ENCODE measurements around the gene PLEKHD1. TPM values are rescaled to one million over a fixed set of nuclear protein-coding genes. Genes with fewer than 3 reads are reported as not detected.

PLEKHD1 gene
- total and polyA plus RNA-seq, 7 experiments from 2014 or later, result 0.07 to 0.74 (median 0.26) TPM; not detected in 1

DNA sequence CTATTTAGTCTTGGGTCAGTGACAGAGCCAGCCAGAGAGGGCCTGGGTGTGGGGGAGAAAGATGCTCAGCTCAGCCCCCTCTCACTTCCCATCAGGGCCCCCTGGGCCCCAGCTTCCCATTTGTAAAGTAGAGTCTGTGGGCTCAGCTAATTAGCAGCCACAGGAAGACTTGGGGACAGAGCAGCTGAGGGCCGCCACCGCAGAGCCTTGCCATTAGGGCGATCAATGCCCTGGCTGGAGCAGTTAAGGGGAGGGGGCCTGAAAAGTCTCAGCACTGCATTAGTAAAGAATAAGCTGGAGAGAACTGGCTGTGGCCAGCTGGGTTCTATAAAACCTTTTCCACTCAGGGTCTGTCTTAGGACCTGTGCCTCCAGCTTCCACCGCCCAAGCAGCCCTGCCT is 2.7 kb downstream of the PLEKHD1 start:
- Histone ChIP-seq H3K4me3 (ENCODE audit: low read length) (no peak overlapping the region), H3K36me3 (ENCODE audit: control insufficient read depth in 2 of 3, insufficient read depth in 3 of 3, low read length in 3 of 3) (no peaks in the 10 kb centered on the region), H3K27ac (ENCODE audit: low read depth, low read length) (no peak overlapping the region), H3K9me3 (ENCODE audit: control insufficient read depth in 2 of 3, low read length in 3 of 3) (no peaks in the 10 kb centered on the region), H3K4me1 (ENCODE audit: control insufficient read depth in 2 of 2, insufficient read depth in 2 of 2, low read length in 2 of 2) (no peaks in the 10 kb centered on the region), H3K27me3 (ENCODE audit: control insufficient read depth in 2 of 2, insufficient read depth in 2 of 2, low read length in 2 of 2) (no peaks in the 10 kb centered on the region)
- H3K9me3 Mint-ChIP-seq, result no peaks in the 10 kb centered on the region
- intact Hi-C loops (cut with micrococcal nuclease), result no loop called here
- peaks cover 33 to 58% (median 47%) of the 10 kb centered on the region in 5 donors for H3K27me3 Mint-ChIP-seq
- ATAC-seq, result no peak
- H3K4me1 Mint-ChIP-seq, result peaks cover 0 to 7% (median 3%) of the 10 kb centered on the region in 7 donors
- ChIA-PET POLR2A (no interaction called here), CTCF (interaction anchor here (0.7 kb wide), 1 partner anchor 281 kb away, joined by 3 read pairs; no protein-coding TSS in a partner anchor)
- H3K27ac Mint-ChIP-seq, result peak overlapping the region in 1 of 9 donors; percentile 26
- H3K4me3 Mint-ChIP-seq, result no peak overlapping the region
- no peak for DNase-seq
- no peaks in the 10 kb centered on the region for H3K36me3 Mint-ChIP-seq

DNA sequence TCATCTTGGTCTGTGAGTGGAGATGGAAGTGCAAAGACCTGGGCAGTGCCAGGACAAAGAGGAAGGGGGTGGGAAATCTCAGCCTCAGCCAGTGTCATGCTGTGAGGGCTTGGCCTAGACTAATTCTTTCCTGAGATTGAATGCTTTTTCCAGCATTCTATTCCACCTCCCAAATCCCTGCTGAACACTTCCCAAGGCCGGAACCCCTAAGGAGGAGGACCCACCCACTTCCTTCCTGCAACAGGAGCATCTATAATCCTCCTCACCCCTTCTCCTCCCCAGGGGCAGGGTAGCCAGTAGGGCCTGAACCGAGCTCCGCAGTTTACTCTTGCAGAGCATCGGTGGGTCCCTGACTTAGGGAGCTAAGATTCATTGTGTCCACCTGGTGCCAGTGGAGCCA is 3.2 kb downstream of the PLEKHD1 start:
- H3K9me3 ChIP-seq (ENCODE audit: control insufficient read depth in 2 of 3, low read length in 3 of 3), result no peaks in the 10 kb centered on the region
- DNase-seq (no peak), ATAC-seq (no peak)
- no peaks in the 10 kb centered on the region for H3K36me3 ChIP-seq (ENCODE audit: control insufficient read depth in 2 of 3, insufficient read depth in 3 of 3, low read length in 3 of 3)
- H3K36me3 Mint-ChIP-seq, result no peaks in the 10 kb centered on the region
- H3K4me3 ChIP-seq (ENCODE audit: low read length), result no peak overlapping the region
- H3K4me1 ChIP-seq (ENCODE audit: control insufficient read depth in 2 of 2, insufficient read depth in 2 of 2, low read length in 2 of 2), result no peaks in the 10 kb centered on the region
- H3K27me3 ChIP-seq (ENCODE audit: control insufficient read depth in 2 of 2, insufficient read depth in 2 of 2, low read length in 2 of 2), result no peaks in the 10 kb centered on the region
- H3K27me3 Mint-ChIP-seq, result peaks cover 29 to 56% (median 42%) of the 10 kb centered on the region in 5 donors
- no peak overlapping the region for H3K27ac ChIP-seq (ENCODE audit: low read depth, low read length)
- peaks cover 0 to 7% (median 3%) of the 10 kb centered on the region in 7 donors for H3K4me1 Mint-ChIP-seq
- intact Hi-C loops (cut with micrococcal nuclease), result no loop called here
- no peak overlapping the region for H3K27ac Mint-ChIP-seq
- CTCF ChIA-PET, result no interaction called here
- POLR2A ChIA-PET, result no interaction called here
- H3K9me3 Mint-ChIP-seq, result no peaks in the 10 kb centered on the region
- H3K4me3 Mint-ChIP-seq, result no peak overlapping the region

DNA sequence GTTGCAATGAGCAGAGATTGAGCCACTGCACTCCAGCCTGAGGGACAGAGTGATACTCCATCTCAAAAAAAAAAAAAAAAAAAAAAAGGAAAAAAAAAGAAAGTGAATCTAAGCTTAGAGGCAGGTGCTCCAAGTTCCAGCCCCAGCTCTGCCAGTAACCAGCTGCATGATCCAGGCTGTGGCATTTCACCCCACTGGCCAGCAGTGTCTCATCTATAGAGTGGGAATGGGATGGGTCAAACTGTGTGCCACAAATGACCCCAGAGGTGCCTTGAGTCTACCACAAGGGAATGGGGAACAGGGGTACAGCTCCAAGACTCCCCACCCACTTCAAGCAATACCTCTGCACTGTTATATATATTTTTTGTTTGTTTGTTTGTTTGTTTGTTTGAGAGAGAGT is 5.0 kb downstream of the PLEKHD1 start:
- ChIA-PET CTCF (no interaction called here), POLR2A (no interaction called here)

DNA sequence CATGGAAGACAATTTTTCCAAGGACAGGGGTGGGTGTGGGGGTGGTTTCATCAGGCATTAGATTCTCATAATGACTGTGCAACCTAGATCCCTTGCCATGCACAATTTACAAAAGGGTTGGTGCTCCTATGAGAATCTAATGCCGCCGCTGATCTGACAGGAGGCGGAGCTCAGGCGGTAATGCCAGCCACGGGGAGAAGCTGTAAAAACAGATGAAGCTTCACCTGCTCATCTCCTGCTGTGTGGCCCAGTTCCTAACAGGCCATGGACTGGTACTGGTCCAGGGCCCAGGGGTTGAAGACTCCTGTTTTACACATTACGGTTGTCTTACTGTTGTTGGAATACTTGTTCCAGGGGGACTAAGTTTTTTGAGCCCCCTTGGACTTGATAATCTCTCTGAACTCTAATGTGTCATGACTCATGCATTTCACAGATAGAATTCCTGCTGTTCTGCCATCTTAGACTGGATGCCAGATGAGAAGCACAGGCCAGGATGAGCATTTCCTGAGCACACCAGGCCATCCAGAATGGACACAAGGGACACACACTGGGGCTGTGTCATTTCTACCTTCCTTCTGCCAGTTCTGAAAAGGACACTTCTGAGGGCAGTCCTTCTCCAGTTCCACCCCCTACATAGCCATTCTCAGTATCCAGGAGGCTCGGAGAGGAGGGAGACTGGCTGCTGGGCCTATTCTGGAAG is 5.8 kb downstream of the PLEKHD1 start:
- Histone ChIP-seq H3K4me3 (ENCODE audit: low read length) (no peak overlapping the region), H3K4me1 (ENCODE audit: control insufficient read depth in 2 of 2, insufficient read depth in 2 of 2, low read length in 2 of 2) (no peaks in the 10 kb centered on the region), H3K36me3 (ENCODE audit: control insufficient read depth in 2 of 3, insufficient read depth in 3 of 3, low read length in 3 of 3) (no peaks in the 10 kb centered on the region), H3K27ac (ENCODE audit: low read depth, low read length) (no peak overlapping the region), H3K9me3 (ENCODE audit: control insufficient read depth in 2 of 3, low read length in 3 of 3) (no peaks in the 10 kb centered on the region), H3K27me3 (ENCODE audit: control insufficient read depth in 2 of 2, insufficient read depth in 2 of 2, low read length in 2 of 2) (no peaks in the 10 kb centered on the region)
- ChIA-PET POLR2A (no interaction called here), CTCF (no interaction called here)
- Mint-ChIP-seq H3K4me3 (no peak overlapping the region), H3K4me1 (no peaks in the 10 kb centered on the region), H3K36me3 (no peaks in the 10 kb centered on the region), H3K27ac (no peak overlapping the region), H3K9me3 (no peaks in the 10 kb centered on the region), H3K27me3 (peaks cover 20 to 43% (median 26%) of the 10 kb centered on the region in 5 donors)
- ATAC-seq (no peak), DNase-seq (no peak)
- intact Hi-C loops (cut with micrococcal nuclease), result no loop called here

More for the DNA sequence above, 5.0 kb downstream of the PLEKHD1 start:
- Histone ChIP-seq H3K27me3 (ENCODE audit: control insufficient read depth in 2 of 2, insufficient read depth in 2 of 2, low read length in 2 of 2) (no peaks in the 10 kb centered on the region), H3K27ac (ENCODE audit: low read depth, low read length) (no peak overlapping the region), H3K36me3 (ENCODE audit: control insufficient read depth in 2 of 3, insufficient read depth in 3 of 3, low read length in 3 of 3) (no peaks in the 10 kb centered on the region), H3K9me3 (ENCODE audit: control insufficient read depth in 2 of 3, low read length in 3 of 3) (no peaks in the 10 kb centered on the region), H3K4me1 (ENCODE audit: control insufficient read depth in 2 of 2, insufficient read depth in 2 of 2, low read length in 2 of 2) (no peaks in the 10 kb centered on the region), H3K4me3 (ENCODE audit: low read length) (no peak overlapping the region)
- H3K36me3 Mint-ChIP-seq, result no peaks in the 10 kb centered on the region
- DNase-seq (no peak), ATAC-seq (no peak)
- peaks cover 21 to 42% (median 28%) of the 10 kb centered on the region in 5 donors for H3K27me3 Mint-ChIP-seq
- intact Hi-C loops (cut with micrococcal nuclease), result no loop called here
- H3K9me3 Mint-ChIP-seq, result no peaks in the 10 kb centered on the region
- no peaks in the 10 kb centered on the region for H3K4me1 Mint-ChIP-seq
- H3K4me3 Mint-ChIP-seq, result no peak overlapping the region
- no peak overlapping the region for H3K27ac Mint-ChIP-seq

DNA sequence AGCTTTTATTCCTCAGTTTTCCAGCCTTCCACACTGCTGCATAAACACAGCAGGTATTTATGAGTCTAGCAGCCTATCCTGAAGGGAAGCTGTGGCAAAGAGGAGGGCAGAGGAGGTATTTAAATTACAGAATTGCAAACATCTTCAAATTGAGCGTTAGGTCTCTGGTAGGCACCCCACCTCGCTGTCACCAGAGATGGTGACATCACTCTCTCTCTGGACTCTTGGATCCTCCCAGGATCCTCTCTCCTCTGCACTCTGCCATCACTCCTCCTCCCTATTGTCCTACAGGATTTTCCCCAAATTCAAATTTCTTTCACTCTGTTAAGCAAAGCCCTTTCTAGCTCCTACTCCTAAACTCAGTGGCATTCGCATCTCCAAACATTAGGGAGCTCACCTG is 6.7 kb downstream of the PLEKHD1 start:
- CTCF ChIA-PET, result no interaction called here

DNA sequence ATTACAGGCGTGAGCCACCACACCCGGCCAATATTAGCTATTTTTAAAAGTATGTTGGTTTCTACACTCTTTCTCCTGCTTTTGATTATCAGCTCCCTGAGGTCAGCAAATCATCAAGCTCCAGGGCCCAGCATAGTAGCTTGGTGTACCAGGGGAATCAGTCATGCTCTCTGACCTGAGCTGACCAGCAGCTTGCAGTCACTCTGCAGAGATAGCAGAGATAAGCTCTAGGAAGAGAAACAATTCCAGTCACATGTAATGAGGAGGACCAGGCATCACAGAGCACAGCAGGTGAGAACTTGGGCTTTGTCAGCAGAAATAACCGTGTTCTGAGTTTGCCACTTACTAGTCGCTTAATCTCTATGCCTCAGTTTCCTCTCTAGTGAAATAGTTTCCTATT is 8.5 kb downstream of the PLEKHD1 start:
- Mint-ChIP-seq H3K4me1 (no peaks in the 10 kb centered on the region), H3K36me3 (no peaks in the 10 kb centered on the region), H3K9me3 (peaks cover 0 to 2% (median 0%) of the 10 kb centered on the region in 11 donors), H3K4me3 (no peak overlapping the region), H3K27ac (no peak overlapping the region), H3K27me3 (peaks cover 0 to 18% (median 8%) of the 10 kb centered on the region in 5 donors)
- H3K9me3 ChIP-seq (ENCODE audit: control insufficient read depth in 2 of 3, low read length in 3 of 3), result no peaks in the 10 kb centered on the region
- POLR2A ChIA-PET, result no interaction called here
- no peaks in the 10 kb centered on the region for H3K36me3 ChIP-seq (ENCODE audit: control insufficient read depth in 2 of 3, insufficient read depth in 3 of 3, low read length in 3 of 3)
- no peaks in the 10 kb centered on the region for H3K27me3 ChIP-seq (ENCODE audit: control insufficient read depth in 2 of 2, insufficient read depth in 2 of 2, low read length in 2 of 2)
- CTCF ChIA-PET, result no interaction called here
- no peak for ATAC-seq
- DNase-seq, result no peak
- no peak overlapping the region for H3K27ac ChIP-seq (ENCODE audit: low read depth, low read length)
- no peak overlapping the region for H3K4me3 ChIP-seq (ENCODE audit: low read length)
- H3K4me1 ChIP-seq (ENCODE audit: control insufficient read depth in 2 of 2, insufficient read depth in 2 of 2, low read length in 2 of 2), result no peaks in the 10 kb centered on the region
- intact Hi-C loops (cut with micrococcal nuclease), result no loop called here

More for the DNA sequence above, 6.7 kb downstream of the PLEKHD1 start:
- H3K9me3 ChIP-seq (ENCODE audit: control insufficient read depth in 2 of 3, low read length in 3 of 3), result no peaks in the 10 kb centered on the region
- H3K27me3 ChIP-seq (ENCODE audit: control insufficient read depth in 2 of 2, insufficient read depth in 2 of 2, low read length in 2 of 2), result no peaks in the 10 kb centered on the region
- H3K4me1 ChIP-seq (ENCODE audit: control insufficient read depth in 2 of 2, insufficient read depth in 2 of 2, low read length in 2 of 2), result no peaks in the 10 kb centered on the region
- no peak overlapping the region for H3K27ac Mint-ChIP-seq
- peaks cover 12 to 36% (median 18%) of the 10 kb centered on the region in 5 donors for H3K27me3 Mint-ChIP-seq
- POLR2A ChIA-PET, result no interaction called here
- intact Hi-C loops (cut with micrococcal nuclease), result no loop called here
- peaks cover 0 to 2% (median 0%) of the 10 kb centered on the region in 11 donors for H3K9me3 Mint-ChIP-seq
- H3K27ac ChIP-seq (ENCODE audit: low read depth, low read length), result no peak overlapping the region
- no peaks in the 10 kb centered on the region for H3K4me1 Mint-ChIP-seq
- ATAC-seq, result no peak
- H3K36me3 Mint-ChIP-seq, result no peaks in the 10 kb centered on the region
- H3K4me3 ChIP-seq (ENCODE audit: low read length), result no peak overlapping the region
- DNase-seq, result no peak
- no peak overlapping the region for H3K4me3 Mint-ChIP-seq
- no peaks in the 10 kb centered on the region for H3K36me3 ChIP-seq (ENCODE audit: control insufficient read depth in 2 of 3, insufficient read depth in 3 of 3, low read length in 3 of 3)

DNA sequence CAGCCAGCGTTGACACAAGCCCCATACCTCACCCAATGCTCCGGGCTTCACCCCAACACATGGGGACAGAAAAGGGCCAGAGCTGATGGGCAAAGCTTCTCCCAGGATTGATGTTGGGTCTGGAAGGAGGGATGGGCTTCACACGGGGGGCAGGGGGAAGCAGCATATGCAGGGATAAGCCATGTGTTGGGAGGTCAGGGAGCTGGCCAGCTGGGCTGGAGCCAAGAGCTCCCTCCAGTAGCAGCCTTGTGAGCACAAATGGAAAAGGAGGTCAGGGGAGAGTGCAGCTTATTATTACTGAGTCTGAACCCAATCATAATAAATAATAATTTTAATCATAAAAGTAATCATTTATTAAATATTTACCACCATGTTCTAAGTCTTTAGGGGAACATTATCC is 9.3 kb downstream of the PLEKHD1 start:
- Histone ChIP-seq H3K27me3 (ENCODE audit: control insufficient read depth in 2 of 2, insufficient read depth in 2 of 2, low read length in 2 of 2) (no peaks in the 10 kb centered on the region), H3K4me1 (ENCODE audit: control insufficient read depth in 2 of 2, insufficient read depth in 2 of 2, low read length in 2 of 2) (no peaks in the 10 kb centered on the region), H3K9me3 (ENCODE audit: control insufficient read depth in 2 of 3, low read length in 3 of 3) (no peaks in the 10 kb centered on the region), H3K27ac (ENCODE audit: low read depth, low read length) (no peak overlapping the region), H3K36me3 (ENCODE audit: control insufficient read depth in 2 of 3, insufficient read depth in 3 of 3, low read length in 3 of 3) (no peaks in the 10 kb centered on the region), H3K4me3 (ENCODE audit: low read length) (no peak overlapping the region)
- intact Hi-C loops (cut with micrococcal nuclease), result no loop called here
- CTCF ChIA-PET, result no interaction called here
- POLR2A ChIA-PET, result no interaction called here
- Mint-ChIP-seq H3K4me1 (no peaks in the 10 kb centered on the region), H3K27me3 (peaks cover 0 to 14% (median 4%) of the 10 kb centered on the region in 5 donors), H3K9me3 (peaks cover 0 to 2% (median 0%) of the 10 kb centered on the region in 11 donors), H3K4me3 (no peak overlapping the region), H3K36me3 (no peaks in the 10 kb centered on the region), H3K27ac (no peak overlapping the region)
- no peak for DNase-seq
- ATAC-seq, result no peak

All from naive thymus-derived CD4-positive, alpha-beta T cell (primary cell).